HG03135 (cell line): ENCODE measurements around the gene OR4F15.

Experiments
- ATAC-seq: cut with Tn5 transposase; IDR thresholded peaks from one replicate; pipeline ENCODE4 v1.9.1; 2021; ENCODE audit warnings: mild to moderate bottlenecking, moderate library complexity; ENCODE audit not compliant: unreplicated experiment

The OR4F15 gene

GRCh38 chr15:101803676-101804075 is 8.3 kb upstream of the OR4F15 start:
- ATAC-seq = no peak

GRCh38 chr15:101804375-101804774 is 7.6 kb upstream of the OR4F15 start:
- no peak for ATAC-seq

GRCh38 chr15:101804941-101805340 is 7.1 kb upstream of the OR4F15 start:
- ATAC-seq = no peak

GRCh38 chr15:101805605-101806345 is 6.2 kb upstream of the OR4F15 start:
- no peak for ATAC-seq

GRCh38 chr15:101807345-101807945 is 4.6 kb upstream of the OR4F15 start:
- ATAC-seq = no peak

GRCh38 chr15:101808201-101808600 is 3.8 kb upstream of the OR4F15 start:
- no peak for ATAC-seq

- no peak for ATAC-seq
Observed at GRCh38 chr15:101810456-101810855, 1.5 kb upstream of the OR4F15 start.

- ATAC-seq = no peak
Observed at GRCh38 chr15:101810876-101811275, 1.1 kb upstream of the OR4F15 start.

- no peak for ATAC-seq
Observed at GRCh38 chr15:101813803-101814534, 2.0 kb downstream of the OR4F15 start.

- ATAC-seq = no peak
Observed at GRCh38 chr15:101820781-101821180, 8.8 kb downstream of the OR4F15 start.

- no peak for ATAC-seq
Observed at GRCh38 chr15:101827257-101827656, 15.3 kb downstream of the OR4F15 start.

GRCh38 chr15:101828774-101829173 is 16.8 kb downstream of the OR4F15 start:
- ATAC-seq = no peak

- ATAC-seq = no peak
Observed at GRCh38 chr15:101841656-101842055, 29.7 kb downstream of the OR4F15 start.

GRCh38 chr15:101844916-101845315 is 32.9 kb downstream of the OR4F15 start:
- ATAC-seq = no peak

GRCh38 chr15:101852356-101852755 is 40.4 kb downstream of the OR4F15 start:
- ATAC-seq = no peak
